HEK293 (cell line): ENCODE measurements around the gene CCNA2.

Experiments used
- CTCF ChIA-PET: fragments of 350-600 bp; formaldehyde crosslinking; extraction: SDS; loops from one replicate; lab custom pipeline; 2021; ENCODE audit warnings: antibody characterized with exemption; lab: Yijun Ruan, JAX
- POLR2A ChIA-PET: fragments of 300-600 bp; formaldehyde crosslinking; extraction: SDS; loops from one replicate; lab custom pipeline; 2020; ENCODE audit warnings: antibody characterized with exemption, inconsistent platforms; lab: Yijun Ruan, JAX
- H3K27ac ChIP-seq: fragments of 200-500 bp; sonication (Bioruptor generic); 2 replicates; pipeline ENCODE4 v1.5.1; 2014; ENCODE audit warnings: low read depth, low read length, control low read depth, inconsistent platforms; ENCODE audit errors: extremely low read depth
- H3K36me3 ChIP-seq, 2 experiments: fragments of 200-500 bp in 1 of 2; sonication (Bioruptor generic) in 1 of 2; 1 replicate in 1 of 2; 2 replicates in 1 of 2; pipeline ENCODE4 v1.5.1; 2014 to 2017; ENCODE audit warnings: inconsistent platforms in 2 of 2, low read length in 2 of 2; ENCODE audit not compliant: control insufficient read depth in 2 of 2, insufficient read depth in 1 of 2
- H3K4me1 ChIP-seq: fragments of 200-500 bp; sonication (Bioruptor generic); 2 replicates; pipeline ENCODE4 v1.5.1; 2014; ENCODE audit warnings: mild to moderate bottlenecking, low read length, inconsistent platforms; ENCODE audit not compliant: control insufficient read depth, insufficient read depth
- H3K4me3 ChIP-seq: 2 replicates; pipeline ENCODE4 v1.5.1; 2011; ENCODE audit warnings: low read depth, mild to moderate bottlenecking, control low read depth, low read length, moderate library complexity
- H3K9me3 ChIP-seq: fragments of 200-500 bp; sonication (Bioruptor generic); 2 replicates; pipeline ENCODE4 v1.5.1; 2014; ENCODE audit warnings: low read depth, low read length, inconsistent platforms; ENCODE audit not compliant: control insufficient read depth, insufficient read depth
- BCL6B ChIP-seq: fragments of 450-650 bp; formaldehyde crosslinking; IDR thresholded peaks from 2 replicates; pipeline ENCODE4 v1.5.1; 2017; ENCODE audit warnings: missing biosample characterization, missing genetic modification characterization
- GLIS2 ChIP-seq: fragments of 450-650 bp; formaldehyde crosslinking; IDR thresholded peaks from 2 replicates; pipeline ENCODE4 v1.5.1; 2016; ENCODE audit warnings: missing biosample characterization, missing genetic modification characterization
- KLF7 ChIP-seq: fragments of 450-650 bp; formaldehyde crosslinking; IDR thresholded peaks from 2 replicates; pipeline ENCODE4 v1.5.1; 2016; ENCODE audit warnings: missing biosample characterization, missing genetic modification characterization, borderline replicate concordance
- SP2 ChIP-seq: fragments of 450-650 bp; formaldehyde crosslinking; IDR thresholded peaks from 2 replicates; pipeline ENCODE4 v1.5.1; 2016; ENCODE audit warnings: missing biosample characterization, missing genetic modification characterization
- ZBTB48 ChIP-seq: fragments of 450-650 bp; formaldehyde crosslinking; IDR thresholded peaks from 2 replicates; pipeline ENCODE4 v1.5.1; 2016; ENCODE audit warnings: missing biosample characterization, missing genetic modification characterization
- ZNF148 ChIP-seq: fragments of 450-650 bp; formaldehyde crosslinking; IDR thresholded peaks from 2 replicates; pipeline ENCODE4 v1.5.0; 2017; ENCODE audit warnings: missing biosample characterization, missing genetic modification characterization, borderline replicate concordance
- ZNF23 ChIP-seq: fragments of 450-650 bp; formaldehyde crosslinking; IDR thresholded peaks from 2 replicates; pipeline ENCODE4 v1.5.1; 2016; ENCODE audit warnings: missing biosample characterization, missing genetic modification characterization, borderline replicate concordance
- ZNF311 ChIP-seq: fragments of 450-650 bp; formaldehyde crosslinking; IDR thresholded peaks from 2 replicates; pipeline ENCODE4 v1.5.1; 2017; ENCODE audit warnings: missing biosample characterization, missing genetic modification characterization, borderline replicate concordance
- ZNF324 ChIP-seq: fragments of 450-650 bp; formaldehyde crosslinking; IDR thresholded peaks from 2 replicates; pipeline ENCODE4 v1.5.1; 2016; ENCODE audit warnings: missing biosample characterization, missing genetic modification characterization
- ZNF335 ChIP-seq: fragments of 450-650 bp; formaldehyde crosslinking; conservative IDR thresholded peaks from 2 replicates; pipeline ENCODE4 v1.5.1; 2016; ENCODE audit warnings: missing biosample characterization, missing genetic modification characterization
- ZNF354C ChIP-seq: fragments of 450-650 bp; formaldehyde crosslinking; IDR thresholded peaks from 2 replicates; pipeline ENCODE4 v1.5.1; 2016; ENCODE audit warnings: missing biosample characterization, missing genetic modification characterization, low read depth, borderline replicate concordance
- ZNF362 ChIP-seq: fragments of 450-650 bp; formaldehyde crosslinking; IDR thresholded peaks from 2 replicates; pipeline ENCODE4 v1.5.1; 2016; ENCODE audit warnings: missing biosample characterization, missing genetic modification characterization
- ZNF391 ChIP-seq: fragments of 450-650 bp; formaldehyde crosslinking; IDR thresholded peaks from 2 replicates; pipeline ENCODE4 v1.5.1; 2016; ENCODE audit warnings: low read depth, missing biosample characterization, missing genetic modification characterization, borderline replicate concordance
- ZNF48 ChIP-seq: fragments of 450-650 bp; formaldehyde crosslinking; IDR thresholded peaks from 2 replicates; pipeline ENCODE4 v1.5.1; 2016; ENCODE audit warnings: missing biosample characterization, missing genetic modification characterization
- ZNF548 ChIP-seq: fragments of 450-650 bp; formaldehyde crosslinking; IDR thresholded peaks from 2 replicates; pipeline ENCODE4 v1.5.1; 2016; ENCODE audit warnings: missing biosample characterization, missing genetic modification characterization
- ZNF670 ChIP-seq: fragments of 450-650 bp; formaldehyde crosslinking; IDR thresholded peaks from 2 replicates; pipeline ENCODE4 v1.5.1; 2016; ENCODE audit warnings: missing biosample characterization, missing genetic modification characterization, low read depth
- ZNF677 ChIP-seq: fragments of 450-650 bp; IDR thresholded peaks from 2 replicates; pipeline ENCODE4 v1.5.0; 2018; ENCODE audit warnings: missing biosample characterization, mild to moderate bottlenecking, missing genetic modification characterization, moderate library complexity
- ZNF777 ChIP-seq: fragments of 450-650 bp; formaldehyde crosslinking; IDR thresholded peaks from 2 replicates; pipeline ENCODE4 v1.5.1; 2017; ENCODE audit warnings: missing biosample characterization, missing genetic modification characterization, borderline replicate concordance
- ZNF837 ChIP-seq: fragments of 450-650 bp; formaldehyde crosslinking; IDR thresholded peaks from 2 replicates; pipeline ENCODE4 v1.5.1; 2016; ENCODE audit warnings: missing biosample characterization, missing genetic modification characterization
- ZSCAN18 ChIP-seq: fragments of 450-650 bp; formaldehyde crosslinking; IDR thresholded peaks from 2 replicates; pipeline ENCODE4 v1.5.1; 2016; ENCODE audit warnings: missing biosample characterization, missing genetic modification characterization
- ZSCAN4 ChIP-seq: fragments of 450-650 bp; formaldehyde crosslinking; IDR thresholded peaks from 2 replicates; pipeline ENCODE4 v1.5.1; 2017; ENCODE audit warnings: missing biosample characterization, missing genetic modification characterization
- TF ChIP-seq, protein P1 (sequence below): fragments of 450-650 bp; formaldehyde crosslinking; IDR thresholded peaks from 2 replicates; pipeline ENCODE4 v1.5.1; 2016; ENCODE audit warnings: missing biosample characterization, missing genetic modification characterization
- TF ChIP-seq, protein P2 (sequence below): fragments of 450-650 bp; formaldehyde crosslinking; IDR thresholded peaks from 2 replicates; pipeline ENCODE4 v1.5.1; 2017; ENCODE audit warnings: missing biosample characterization, mild to moderate bottlenecking, missing genetic modification characterization, moderate library complexity

The CCNA2 gene

DNA sequence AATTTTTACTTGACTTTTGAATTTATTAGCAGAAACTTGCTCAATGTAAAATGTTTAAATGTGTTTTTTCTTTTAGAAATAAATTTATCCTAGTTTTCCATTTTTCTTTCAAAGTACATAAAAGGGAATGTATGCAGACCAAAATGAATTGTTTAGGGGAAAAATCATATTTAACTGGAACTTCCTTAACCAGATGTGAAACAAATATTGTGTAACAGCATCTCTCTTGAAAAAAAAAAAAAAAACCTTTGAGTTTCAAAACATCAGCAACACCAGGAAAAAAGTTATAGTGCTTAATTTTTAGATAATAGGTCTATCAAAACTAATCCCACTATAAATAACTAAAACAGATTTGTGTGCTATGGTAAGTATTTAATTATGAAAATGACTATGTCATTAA is 14.5 kb upstream of the CCNA2 start (continued):
- TF ChIP-seq GLIS2 (no peak), ZNF311 (no peak), ZNF837 (no peak)

- Histone ChIP-seq H3K4me3 (no peak overlapping the region), H3K27ac (no peak overlapping the region), H3K9me3 (no peaks in the 10 kb centered on the region), H3K4me1 (no peaks in the 10 kb centered on the region)
- POLR2A ChIA-PET: no interaction called here
- CTCF ChIA-PET: no interaction called here
- TF ChIP-seq ZNF48 (tag by site-specific recombination): no peak
- no peak for TF ChIP-seq ZNF548 (tag by site-specific recombination)
- no peak for TF ChIP-seq ZNF362
- TF ChIP-seq ZNF354C: no peak
- TF ChIP-seq ZNF777 (tag by site-specific recombination): no peak
- no peak for TF ChIP-seq ZSCAN18 (tag by site-specific recombination)
- TF ChIP-seq, all 188 proteins: peak for 0
- H3K36me3 ChIP-seq: peaks cover 13 to 60% of the 10 kb centered on the region in 2 experiments
These were observed 5.8 kb upstream of the CCNA2 start for GRCh38 chr4:121829511-121829910.

- Histone ChIP-seq H3K36me3 (peaks cover 13 to 52% of the 10 kb centered on the region in 2 experiments), H3K4me3 (no peak overlapping the region), H3K9me3 (no peaks in the 10 kb centered on the region), H3K4me1 (no peaks in the 10 kb centered on the region; the same call in 1 of the 2 replicates), H3K27ac (no peak overlapping the region)
- ChIA-PET CTCF (interaction anchor here (1.3 kb wide), 1 partner anchor 10 kb away, joined by 4 read pairs; no protein-coding TSS in a partner anchor), POLR2A (no interaction called here)
- no peak for TF ChIP-seq ZSCAN4
- no peak for TF ChIP-seq ZNF324 (tag by site-specific recombination)
- TF ChIP-seq ZNF670 (tag by site-specific recombination): no peak
- no peak for TF ChIP-seq ZBTB48
- TF ChIP-seq ZNF148 (tag by site-specific recombination): no peak
- TF ChIP-seq, protein P1, sequence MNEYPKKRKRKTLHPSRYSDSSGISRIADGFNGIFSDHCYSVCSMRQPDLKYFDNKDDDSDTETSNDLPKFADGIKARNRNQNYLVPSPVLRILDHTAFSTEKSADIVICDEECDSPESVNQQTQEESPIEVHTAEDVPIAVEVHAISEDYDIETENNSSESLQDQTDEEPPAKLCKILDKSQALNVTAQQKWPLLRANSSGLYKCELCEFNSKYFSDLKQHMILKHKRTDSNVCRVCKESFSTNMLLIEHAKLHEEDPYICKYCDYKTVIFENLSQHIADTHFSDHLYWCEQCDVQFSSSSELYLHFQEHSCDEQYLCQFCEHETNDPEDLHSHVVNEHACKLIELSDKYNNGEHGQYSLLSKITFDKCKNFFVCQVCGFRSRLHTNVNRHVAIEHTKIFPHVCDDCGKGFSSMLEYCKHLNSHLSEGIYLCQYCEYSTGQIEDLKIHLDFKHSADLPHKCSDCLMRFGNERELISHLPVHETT: no peak
- no peak for TF ChIP-seq ZNF677 (tag by site-specific recombination)
- TF ChIP-seq ZNF23: no peak
- no peak for TF ChIP-seq ZNF391 (tag by site-specific recombination)
- no peak for TF ChIP-seq ZNF354C
- no peak for TF ChIP-seq ZNF335 (tag by site-specific recombination)
- TF ChIP-seq KLF7 (tag by site-specific recombination): no peak
- TF ChIP-seq SP2 (tag by site-specific recombination): no peak
- TF ChIP-seq BCL6B (tag by site-specific recombination): no peak
- TF ChIP-seq, protein P2, sequence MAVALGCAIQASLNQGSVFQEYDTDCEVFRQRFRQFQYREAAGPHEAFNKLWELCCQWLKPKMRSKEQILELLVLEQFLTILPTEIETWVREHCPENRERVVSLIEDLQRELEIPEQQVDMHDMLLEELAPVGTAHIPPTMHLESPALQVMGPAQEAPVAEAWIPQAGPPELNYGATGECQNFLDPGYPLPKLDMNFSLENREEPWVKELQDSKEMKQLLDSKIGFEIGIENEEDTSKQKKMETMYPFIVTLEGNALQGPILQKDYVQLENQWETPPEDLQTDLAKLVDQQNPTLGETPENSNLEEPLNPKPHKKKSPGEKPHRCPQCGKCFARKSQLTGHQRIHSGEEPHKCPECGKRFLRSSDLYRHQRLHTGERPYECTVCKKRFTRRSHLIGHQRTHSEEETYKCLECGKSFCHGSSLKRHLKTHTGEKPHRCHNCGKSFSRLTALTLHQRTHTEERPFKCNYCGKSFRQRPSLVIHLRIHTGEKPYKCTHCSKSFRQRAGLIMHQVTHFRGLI (tag by site-specific recombination): no peak
These were observed 4.2 kb upstream of the CCNA2 start for GRCh38 chr4:121827853-121828252.
